ENCODE data around the gene CNN3.

- TF ChIP-seq POLR2A (IDR thresholded peaks at IDR 0.05) (no peak), CTCF (IDR thresholded peaks at IDR 0.05) (no peak)
These were observed 34.2 kb downstream of the CNN3 start for GRCh38 chr1:94892604-94893254.

Data from breast epithelium (tissue), 3 donors.